PC-3 (cell line): ENCODE data around the gene SCRN3. TPM values are rescaled to one million over a fixed set of nuclear protein-coding genes. Genes with fewer than 3 reads are reported as not detected.

Experiments
- ATAC-seq: fragments of 200-7000 bp; cut with Tn5 transposase; 2 replicates; pipeline ENCODE4 v1.9.1; 2020; ENCODE audit warnings: mild to moderate bottlenecking, moderate library complexity
- BruUV-seq: library from RNA; stranded (reverse); fragments of 400-500 nt; replicated peaks from 2 replicates; lab custom pipeline; 2021; lab: Mats Ljungman, UMichigan
- CTCF ChIA-PET: fragments of 300-600 bp; sonication (Branson Sonifier 250); formaldehyde crosslinking; loops from one replicate; lab custom pipeline; 2022; ENCODE audit warnings: antibody characterized with exemption; lab: Charles Lee
- POLR2A ChIA-PET: fragments of 300-600 bp; sonication (Branson Sonifier 250); formaldehyde crosslinking; loops from one replicate; lab custom pipeline; 2022; ENCODE audit warnings: antibody characterized with exemption; ENCODE audit not compliant: unreplicated experiment; lab: Charles Lee
- DNase-seq: peaks from one replicate; pipeline ENCODE4 v3.0.0-alpha.2; 2015
- H2AFZ ChIP-seq: fragments of 300-600 bp; sonication (generic); 2 replicates; pipeline ENCODE4 v1.6.0; 2016; ENCODE audit warnings: antibody characterized with exemption, low read length
- H3F3A ChIP-seq: fragments of 300-600 bp; sonication (generic); one replicate; pipeline ENCODE4 v1.6.0; 2017; ENCODE audit warnings: antibody characterized with exemption, low read length, control low read depth, mild to moderate bottlenecking; ENCODE audit not compliant: unreplicated experiment
- H3K27ac ChIP-seq: fragments of 300-600 bp; sonication (generic); 2 replicates; pipeline ENCODE4 v1.5.1; 2016; ENCODE audit warnings: mild to moderate bottlenecking, low read length
- H3K27me3 ChIP-seq: fragments of 300-600 bp; sonication (generic); 2 replicates; pipeline ENCODE4 v1.6.1; 2016; ENCODE audit warnings: low read length, mixed read lengths
- H3K36me3 ChIP-seq: fragments of 300-600 bp; sonication (generic); 2 replicates; pipeline ENCODE4 v1.6.1; 2016; ENCODE audit warnings: low read depth, mixed run types, low read length, mixed read lengths
- H3K4me1 ChIP-seq: fragments of 300-600 bp; sonication (generic); 2 replicates; pipeline ENCODE4 v1.5.1; 2016; ENCODE audit warnings: low read length; ENCODE audit not compliant: insufficient read depth
- H3K4me2 ChIP-seq: fragments of 300-600 bp; sonication (generic); 2 replicates; pipeline ENCODE4 v1.6.0; 2016; ENCODE audit warnings: low read length
- H3K4me3 ChIP-seq: fragments of 300-600 bp; sonication (generic); 2 replicates; pipeline ENCODE4 v1.5.1; 2016; ENCODE audit warnings: mild to moderate bottlenecking, low read length, mixed read lengths
- H3K79me2 ChIP-seq: fragments of 300-600 bp; sonication (generic); 2 replicates; pipeline ENCODE4 v1.6.1; 2017; ENCODE audit warnings: low read length, mixed read lengths
- H3K9ac ChIP-seq: fragments of 300-600 bp; sonication (generic); 2 replicates; pipeline ENCODE4 v1.6.0; 2016; ENCODE audit warnings: mild to moderate bottlenecking, low read length
- H3K9me2 ChIP-seq: fragments of 300-600 bp; sonication (generic); replicated peaks from 2 replicates; pipeline ENCODE4 v1.6.1; 2016; ENCODE audit warnings: mixed run types, low read length, mixed read lengths
- H3K9me3 ChIP-seq: fragments of 300-600 bp; sonication (generic); 2 replicates; pipeline ENCODE4 v1.6.1; 2016; ENCODE audit warnings: low read length, mixed read lengths
- H4K20me1 ChIP-seq: fragments of 300-600 bp; sonication (generic); 2 replicates; pipeline ENCODE4 v1.6.1; 2016; ENCODE audit warnings: low read length, mixed read lengths
- EZH2 ChIP-seq: fragments of 300-600 bp; sonication (generic); IDR thresholded peaks from one replicate; pipeline ENCODE4 v1.6.1; 2017; ENCODE audit warnings: antibody characterized with exemption, mild to moderate bottlenecking, low read length; ENCODE audit not compliant: unreplicated experiment
- EZH2phosphoT487 ChIP-seq: fragments of 300-600 bp; sonication (generic); IDR thresholded peaks from 2 replicates; pipeline ENCODE4 v1.6.1; 2018; ENCODE audit warnings: mild to moderate bottlenecking, antibody characterized with exemption, low read length, borderline replicate concordance
- intact Hi-C: fragments of 100-400 bp; cut with micrococcal nuclease; formaldehyde crosslinking; loops from 2 replicates; pipeline ENCODE4 v1.9.0; 2023
- total RNA-seq: library from RNA; depleted of rRNA; stranded (reverse); fragments of >200 nt; gene quantifications from 2 replicates; pipeline ENCODE4 v1.2.3, GENCODE V29; 2014
- TF ChIP-seq, protein P1 (sequence below): fragments of 300-600 bp; sonication (generic); conservative IDR thresholded peaks from 2 replicates; pipeline ENCODE4 v1.5.1; 2017; ENCODE audit warnings: antibody characterized with exemption, low read depth, mild to moderate bottlenecking, low read length

SCRN3 gene
- total RNA-seq, 1 experiment from 2014 or later = 26.6 TPM

DNA sequence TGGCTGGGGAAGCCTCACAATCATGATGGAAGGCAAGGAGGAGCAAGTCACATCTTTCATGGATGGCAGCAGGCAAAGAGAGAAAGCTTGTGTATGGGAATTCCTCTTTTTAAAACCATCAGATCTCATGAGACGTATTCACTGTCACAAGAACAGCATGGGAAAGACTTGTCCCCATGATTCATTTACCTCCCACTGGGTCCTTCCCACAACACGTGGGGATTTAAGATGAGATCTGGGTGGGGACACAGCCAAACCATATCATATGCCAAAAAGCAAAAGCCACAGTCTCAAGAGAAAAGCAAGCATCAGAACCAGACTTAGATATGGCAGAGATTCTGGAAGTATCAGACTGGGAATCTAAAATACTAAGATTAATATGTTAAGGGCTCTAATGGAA, 30.0 kb upstream of the SCRN3 start:
- Histone ChIP-seq H3K9ac (no peak overlapping the region), H3K27ac (no peak overlapping the region), H3F3A (no peaks in the 10 kb centered on the region), H3K4me1 (no peaks in the 10 kb centered on the region), H3K79me2 (no peaks in the 10 kb centered on the region), H2AFZ (no peak overlapping the region), H4K20me1 (no peaks in the 10 kb centered on the region), H3K9me2 (no peaks in the 10 kb centered on the region), H3K27me3 (no peaks in the 10 kb centered on the region), H3K9me3 (no peaks in the 10 kb centered on the region), H3K4me2 (no peak overlapping the region), H3K36me3 (peaks cover 17% of the 10 kb centered on the region), H3K4me3 (no peak overlapping the region)
- ChIA-PET CTCF (no interaction called here), POLR2A (no interaction called here)
- intact Hi-C loops = no loop called here
- TF ChIP-seq, protein P1, sequence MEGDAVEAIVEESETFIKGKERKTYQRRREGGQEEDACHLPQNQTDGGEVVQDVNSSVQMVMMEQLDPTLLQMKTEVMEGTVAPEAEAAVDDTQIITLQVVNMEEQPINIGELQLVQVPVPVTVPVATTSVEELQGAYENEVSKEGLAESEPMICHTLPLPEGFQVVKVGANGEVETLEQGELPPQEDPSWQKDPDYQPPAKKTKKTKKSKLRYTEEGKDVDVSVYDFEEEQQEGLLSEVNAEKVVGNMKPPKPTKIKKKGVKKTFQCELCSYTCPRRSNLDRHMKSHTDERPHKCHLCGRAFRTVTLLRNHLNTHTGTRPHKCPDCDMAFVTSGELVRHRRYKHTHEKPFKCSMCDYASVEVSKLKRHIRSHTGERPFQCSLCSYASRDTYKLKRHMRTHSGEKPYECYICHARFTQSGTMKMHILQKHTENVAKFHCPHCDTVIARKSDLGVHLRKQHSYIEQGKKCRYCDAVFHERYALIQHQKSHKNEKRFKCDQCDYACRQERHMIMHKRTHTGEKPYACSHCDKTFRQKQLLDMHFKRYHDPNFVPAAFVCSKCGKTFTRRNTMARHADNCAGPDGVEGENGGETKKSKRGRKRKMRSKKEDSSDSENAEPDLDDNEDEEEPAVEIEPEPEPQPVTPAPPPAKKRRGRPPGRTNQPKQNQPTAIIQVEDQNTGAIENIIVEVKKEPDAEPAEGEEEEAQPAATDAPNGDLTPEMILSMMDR = no peak
- TF ChIP-seq EZH2phosphoT487 (no peak), EZH2 (no peak)
- DNase-seq = no peak
- BruUV-seq = no TSS peak
- ATAC-seq = no peak

DNA sequence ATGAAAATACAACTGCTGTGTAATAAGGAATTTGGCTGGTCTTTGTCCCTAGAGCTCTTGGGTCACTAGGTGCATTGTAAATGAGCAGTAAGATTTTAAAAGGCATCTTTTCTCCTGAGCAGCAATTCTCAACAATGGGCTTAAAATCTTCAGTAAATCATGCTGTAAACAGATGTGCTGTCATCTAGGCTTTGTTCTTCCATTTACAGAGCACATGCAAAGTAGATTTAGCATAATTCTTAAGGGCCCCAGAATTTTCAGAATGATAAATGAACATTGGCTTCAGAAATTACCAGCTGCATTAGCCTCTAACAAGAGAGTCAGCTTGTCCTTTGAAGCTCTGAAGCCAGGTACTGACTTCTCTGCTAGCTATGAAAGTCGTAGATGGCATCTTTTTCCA, 26.8 kb upstream of the SCRN3 start:
- ChIA-PET CTCF (no interaction called here), POLR2A (no interaction called here)
- Histone ChIP-seq H3K4me2 (no peak overlapping the region), H3K4me1 (no peaks in the 10 kb centered on the region), H3F3A (no peaks in the 10 kb centered on the region), H2AFZ (no peak overlapping the region), H3K36me3 (peaks cover 18% of the 10 kb centered on the region), H3K9me2 (no peaks in the 10 kb centered on the region), H3K27me3 (no peaks in the 10 kb centered on the region), H3K9ac (no peak overlapping the region), H3K9me3 (no peaks in the 10 kb centered on the region), H3K79me2 (no peaks in the 10 kb centered on the region), H3K27ac (no peak overlapping the region), H3K4me3 (no peak overlapping the region), H4K20me1 (no peaks in the 10 kb centered on the region)
- BruUV-seq = no TSS peak
- intact Hi-C loops = no loop called here
- TF ChIP-seq EZH2phosphoT487 = no peak
- no peak for TF ChIP-seq EZH2
- TF ChIP-seq, protein P1 = no peak
- DNase-seq (no peak), ATAC-seq (no peak)

DNA sequence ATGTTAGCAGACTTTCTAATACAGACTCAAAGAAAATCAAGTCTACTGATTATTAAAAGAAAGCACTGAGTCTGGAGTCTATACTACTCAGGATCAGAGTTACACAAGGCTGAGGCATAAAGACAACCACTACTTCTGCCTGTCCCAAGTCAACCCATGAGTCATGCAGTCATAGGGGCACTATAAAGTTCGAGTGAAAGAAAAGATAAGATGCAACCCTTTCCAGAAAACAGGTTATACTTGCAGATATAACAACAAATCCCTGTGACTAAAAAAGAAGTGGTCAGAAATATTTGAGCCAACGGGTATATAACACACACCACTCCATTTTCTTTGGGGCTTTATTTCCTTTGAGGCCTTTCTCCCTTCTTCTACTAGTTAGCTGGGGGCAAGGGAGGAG, 18.6 kb upstream of the SCRN3 start:
- no TSS peak for BruUV-seq
- CTCF ChIA-PET = no interaction called here

More for the DNA sequence above, 18.6 kb upstream of the SCRN3 start:
- peak overlapping the region; percentile 20; the same call in 1 of the 2 replicates for H3K4me2 ChIP-seq
- no peak for TF ChIP-seq EZH2phosphoT487
- TF ChIP-seq, protein P1 = no peak
- no peak for TF ChIP-seq EZH2
- DNase-seq = peak; percentile 62
- H3K9ac ChIP-seq = no peak overlapping the region
- H3K79me2 ChIP-seq = no peaks in the 10 kb centered on the region
- H3K4me3 ChIP-seq = no peak overlapping the region
- H3K9me3 ChIP-seq = no peaks in the 10 kb centered on the region
- H3K36me3 ChIP-seq = peaks cover 31% of the 10 kb centered on the region
- no peaks in the 10 kb centered on the region for H3K27me3 ChIP-seq
- 0 out of 2 replicates have a peak, but pooled peaks cover 7% of the 10 kb centered on the region for H3K4me1 ChIP-seq
- ATAC-seq = peak; percentile 71
- intact Hi-C loops = no loop called here
- H3K9me2 ChIP-seq = no peaks in the 10 kb centered on the region
- H3F3A ChIP-seq = no peaks in the 10 kb centered on the region
- POLR2A ChIA-PET = no interaction called here
- H4K20me1 ChIP-seq = no peaks in the 10 kb centered on the region
- no peak overlapping the region for H2AFZ ChIP-seq
- no peak overlapping the region for H3K27ac ChIP-seq
